Calu3 (cell line): ENCODE measurements around the gene PLEKHH1. TPM values are rescaled to one million over a fixed set of nuclear protein-coding genes. Genes with fewer than 3 reads are reported as not detected.

Source experiments
- BruUV-seq: library from RNA; stranded (reverse); fragments of 400-500 nt; replicated peaks from 2 replicates; lab custom pipeline; 2021; lab: Mats Ljungman, UMichigan
- CTCF ChIA-PET: fragments of 300-600 bp; sonication (Branson Sonifier 250); formaldehyde crosslinking; loops from one replicate; lab custom pipeline; 2022; ENCODE audit warnings: antibody characterized with exemption; lab: Charles Lee
- DNase-seq: peaks from one replicate; pipeline ENCODE4 v3.0.0; 2022
- H3K27ac Mint-ChIP-seq: one replicate; pipeline ENCODE4 v1.8.0; 2022; ENCODE audit warnings: mixed read lengths; ENCODE audit not compliant: unreplicated experiment
- H3K27me3 Mint-ChIP-seq: one replicate; pipeline ENCODE4 v1.8.0; 2022; ENCODE audit warnings: mixed read lengths; ENCODE audit not compliant: unreplicated experiment
- H3K36me3 Mint-ChIP-seq: one replicate; pipeline ENCODE4 v1.8.0; 2022; ENCODE audit warnings: mild to moderate bottlenecking, moderate library complexity, mixed read lengths; ENCODE audit not compliant: insufficient read depth, unreplicated experiment
- H3K4me1 Mint-ChIP-seq: one replicate; pipeline ENCODE4 v1.8.0; 2022; ENCODE audit warnings: mild to moderate bottlenecking, low read depth, mixed read lengths; ENCODE audit not compliant: unreplicated experiment
- H3K4me3 Mint-ChIP-seq: one replicate; pipeline ENCODE4 v1.8.0; 2022; ENCODE audit warnings: mild to moderate bottlenecking, low read depth, moderate library complexity, mixed read lengths; ENCODE audit not compliant: unreplicated experiment
- H3K9me3 Mint-ChIP-seq: one replicate; pipeline ENCODE4 v1.8.0; 2022; ENCODE audit warnings: low read depth, mixed read lengths; ENCODE audit not compliant: unreplicated experiment
- intact Hi-C: fragments of 100-400 bp; cut with micrococcal nuclease; formaldehyde crosslinking; loops from one replicate; pipeline ENCODE4 v1.10.0; 2022; ENCODE audit not compliant: unreplicated experiment
- total RNA-seq: library from RNA; stranded (reverse); gene quantifications from 2 replicates; pipeline ENCODE4 v1.2.3, GENCODE V29; 2022
- TF ChIP-seq, protein P1 (sequence below): fragments of 200-600 bp; IDR thresholded peaks from one replicate; pipeline ENCODE4 v1.8.0; 2022; ENCODE audit warnings: antibody characterized with exemption; ENCODE audit not compliant: unreplicated experiment

Gene PLEKHH1
- total RNA-seq, 1 experiment from 2014 or later, result 11.8 TPM

DNA sequence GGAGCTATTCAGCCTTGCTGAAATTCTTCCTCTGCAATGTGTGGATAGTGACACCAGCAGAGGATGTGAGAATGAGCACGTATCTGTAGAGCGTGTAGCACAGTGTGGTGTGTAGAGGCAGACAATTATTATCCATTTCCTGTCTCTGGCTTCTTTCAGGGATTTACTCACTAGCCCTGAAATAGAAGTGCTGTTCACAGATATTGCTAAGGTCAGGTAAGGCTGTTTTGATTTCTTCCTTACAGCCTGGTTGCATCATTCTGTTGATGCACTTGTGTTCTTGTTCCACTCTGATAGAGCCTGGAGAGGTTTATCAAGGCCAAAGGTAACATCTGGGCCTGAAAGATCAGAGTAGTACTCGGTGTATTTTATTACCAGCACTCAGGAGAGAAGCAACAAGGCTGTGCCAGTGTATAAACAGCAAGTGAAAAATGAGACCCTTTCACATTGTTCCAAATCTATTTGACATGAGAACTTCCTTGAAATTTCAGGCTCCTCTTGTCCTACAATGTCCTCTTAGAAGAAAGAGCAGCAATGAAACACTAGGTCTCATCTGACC lies 103.3 kb downstream of the PLEKHH1 start:
- Mint-ChIP-seq H3K4me1 (no peaks in the 10 kb centered on the region), H3K4me3 (no peak overlapping the region), H3K9me3 (no peaks in the 10 kb centered on the region), H3K27ac (no peak overlapping the region), H3K36me3 (no peaks in the 10 kb centered on the region), H3K27me3 (no peaks in the 10 kb centered on the region)
- BruUV-seq, result no TSS peak
- CTCF ChIA-PET, result interaction anchor here (0.7 kb wide), 1 partner anchor 130 kb away, joined by 3 read pairs; no protein-coding TSS in a partner anchor
- intact Hi-C loops, result no loop called here
- no peak for DNase-seq
- TF ChIP-seq, protein P1, sequence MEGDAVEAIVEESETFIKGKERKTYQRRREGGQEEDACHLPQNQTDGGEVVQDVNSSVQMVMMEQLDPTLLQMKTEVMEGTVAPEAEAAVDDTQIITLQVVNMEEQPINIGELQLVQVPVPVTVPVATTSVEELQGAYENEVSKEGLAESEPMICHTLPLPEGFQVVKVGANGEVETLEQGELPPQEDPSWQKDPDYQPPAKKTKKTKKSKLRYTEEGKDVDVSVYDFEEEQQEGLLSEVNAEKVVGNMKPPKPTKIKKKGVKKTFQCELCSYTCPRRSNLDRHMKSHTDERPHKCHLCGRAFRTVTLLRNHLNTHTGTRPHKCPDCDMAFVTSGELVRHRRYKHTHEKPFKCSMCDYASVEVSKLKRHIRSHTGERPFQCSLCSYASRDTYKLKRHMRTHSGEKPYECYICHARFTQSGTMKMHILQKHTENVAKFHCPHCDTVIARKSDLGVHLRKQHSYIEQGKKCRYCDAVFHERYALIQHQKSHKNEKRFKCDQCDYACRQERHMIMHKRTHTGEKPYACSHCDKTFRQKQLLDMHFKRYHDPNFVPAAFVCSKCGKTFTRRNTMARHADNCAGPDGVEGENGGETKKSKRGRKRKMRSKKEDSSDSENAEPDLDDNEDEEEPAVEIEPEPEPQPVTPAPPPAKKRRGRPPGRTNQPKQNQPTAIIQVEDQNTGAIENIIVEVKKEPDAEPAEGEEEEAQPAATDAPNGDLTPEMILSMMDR, result no peak

DNA sequence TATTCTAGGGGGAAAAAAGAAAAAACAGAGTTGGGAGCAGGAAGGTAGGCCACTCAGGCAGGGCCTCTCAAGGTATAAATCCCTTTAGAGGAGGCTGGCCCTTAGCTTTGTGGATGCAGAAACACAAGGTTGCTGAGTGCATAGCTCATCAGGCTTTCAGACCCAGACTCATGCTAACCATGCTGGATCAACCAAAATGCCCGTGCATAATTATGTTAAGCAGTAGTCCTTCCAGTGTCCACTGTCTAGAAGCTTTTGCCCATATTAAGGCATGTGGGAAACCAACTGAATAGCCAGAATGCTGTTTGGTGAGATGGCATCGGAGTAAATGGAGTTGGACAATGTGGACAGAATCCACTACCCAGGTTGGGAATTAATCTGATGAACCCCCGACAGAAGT lies 105.6 kb downstream of the PLEKHH1 start:
- no peak overlapping the region for H3K4me3 Mint-ChIP-seq
- no TSS peak for BruUV-seq

More for the DNA sequence above, 105.6 kb downstream of the PLEKHH1 start:
- CTCF ChIA-PET, result no interaction called here
- no peak for DNase-seq
- no peaks in the 10 kb centered on the region for H3K27me3 Mint-ChIP-seq
- no peak overlapping the region for H3K27ac Mint-ChIP-seq
- TF ChIP-seq, protein P1, result no peak
- intact Hi-C loops, result no loop called here
- H3K9me3 Mint-ChIP-seq, result no peaks in the 10 kb centered on the region
- H3K36me3 Mint-ChIP-seq, result no peaks in the 10 kb centered on the region
- H3K4me1 Mint-ChIP-seq, result no peaks in the 10 kb centered on the region

Other genes starting within 250 kb of the PLEKHH1 start
- gene ATP6V1D, start 173.5 kb upstream of the PLEKHH1 start, total RNA-seq, result 45.1 and 53.3 TPM in 2 replicates
- 148 and 161 TPM in 2 replicates for gene EIF2S1, start 173.0 kb upstream of the PLEKHH1 start, total RNA-seq
- 34.8 and 39.5 TPM in 2 replicates for gene PLEK2, start 121.1 kb upstream of the PLEKHH1 start, total RNA-seq
- gene TMEM229B, start 44.6 kb upstream of the PLEKHH1 start, total RNA-seq, result 0.76 and 2.5 TPM in 2 replicates
- gene PIGH, start 67.0 kb downstream of the PLEKHH1 start, total RNA-seq, result 19.0 and 19.7 TPM in 2 replicates
- 11.2 and 18.4 TPM in 2 replicates for gene ARG2, start 86.6 kb downstream of the PLEKHH1 start, total RNA-seq
- gene VTI1B, start 141.3 kb downstream of the PLEKHH1 start, total RNA-seq, result 70.3 and 75.5 TPM in 2 replicates
- gene RDH11, start 162.5 kb downstream of the PLEKHH1 start, total RNA-seq, result 117 and 133 TPM in 2 replicates
- 0.38 and 0.51 TPM in 2 replicates for gene RDH12, start 168.6 kb downstream of the PLEKHH1 start, total RNA-seq